ELF-1 (cell line): ENCODE results near the gene TSPAN18.
A peak's percentile ranks its signal among the peaks of the same experiment; 100 is the strongest.

Experiments
- DNase-seq: peaks from one replicate; pipeline ENCODE4 v3.0.0-alpha.2; 2016; ENCODE audit warnings: low read depth, low spot score

TSPAN18 gene

GRCh38 chr11:44726283-44727113 lies at the start of gene TSPAN18:
Gene TSPAN18 (plus strand): TSS chr11:44726962. CDS start chr11:44906417, 179,455 bp downstream.
- peak; percentile 94 for DNase-seq

GRCh38 chr11:44680982-44681597 lies 45.7 kb upstream of the TSPAN18 start:
- peak; percentile 21 for DNase-seq

GRCh38 chr11:44681698-44682097 lies 45.1 kb upstream of the TSPAN18 start:
- no peak for DNase-seq

- peak; percentile 48 for DNase-seq
These were observed 41.9 kb upstream of the TSPAN18 start for GRCh38 chr11:44684859-44685281.

GRCh38 chr11:44687388-44687787 lies 39.4 kb upstream of the TSPAN18 start:
- DNase-seq, result no peak

- DNase-seq, result no peak
These were observed 37.5 kb upstream of the TSPAN18 start for GRCh38 chr11:44689265-44689664.

GRCh38 chr11:44690651-44691050 lies 36.1 kb upstream of the TSPAN18 start:
- no peak for DNase-seq

- DNase-seq, result no peak
These were observed 34.3 kb upstream of the TSPAN18 start for GRCh38 chr11:44692460-44692859.

- DNase-seq, result peak; percentile 70
These were observed 33.1 kb upstream of the TSPAN18 start for GRCh38 chr11:44693654-44694119.

- DNase-seq, result no peak
These were observed 32.3 kb upstream of the TSPAN18 start for GRCh38 chr11:44694443-44694842.

- peak; percentile 60 for DNase-seq
These were observed 31.5 kb upstream of the TSPAN18 start for GRCh38 chr11:44695169-44695833.

GRCh38 chr11:44698252-44698912 lies 28.4 kb upstream of the TSPAN18 start:
- no peak for DNase-seq

- DNase-seq, result no peak
These were observed 27.0 kb upstream of the TSPAN18 start for GRCh38 chr11:44699497-44700408.

GRCh38 chr11:44701276-44701675 lies 25.5 kb upstream of the TSPAN18 start:
- no peak for DNase-seq

- peak; percentile 96 for DNase-seq
These were observed 23.9 kb upstream of the TSPAN18 start for GRCh38 chr11:44702889-44703288.

GRCh38 chr11:44707094-44707493 lies 19.7 kb upstream of the TSPAN18 start:
- DNase-seq, result no peak

- DNase-seq, result no peak
These were observed 18.8 kb upstream of the TSPAN18 start for GRCh38 chr11:44708009-44708408.

- no peak for DNase-seq
These were observed 18.1 kb upstream of the TSPAN18 start for GRCh38 chr11:44708523-44709280.

GRCh38 chr11:44709281-44709562 lies 17.5 kb upstream of the TSPAN18 start:
- DNase-seq, result no peak

GRCh38 chr11:44709966-44710365 lies 16.8 kb upstream of the TSPAN18 start:
- DNase-seq, result no peak
